CD14-positive monocyte (primary cell): ENCODE measurements around the gene LRRC1. TPM values are rescaled to one million over a fixed set of nuclear protein-coding genes. Genes with fewer than 3 reads are reported as not detected.

Experiments
- DNase-seq, 3 donors: peaks; one replicate each; pipeline ENCODE4 v3.0.0-alpha.2; 2011 to 2022
- H2AFZ ChIP-seq: 2 replicates; pipeline ENCODE4 v1.6.0; 2012; ENCODE audit warnings: mild to moderate bottlenecking, low read depth, low read length, inconsistent platforms; ENCODE audit not compliant: insufficient read depth, poor library complexity, severe bottlenecking
- H3K27ac ChIP-seq, 2 donors: 1 replicate in 1 of 2; 2 replicates in 1 of 2; pipeline ENCODE4 v1.5.1; 2012 to 2013; ENCODE audit warnings: low read length in 2 of 2, control low read depth in 1 of 2, inconsistent platforms in 1 of 2, low read depth in 1 of 2, mild to moderate bottlenecking in 1 of 2
- H3K27me3 ChIP-seq, 2 donors: one replicate each; pipeline versions ENCODE4 v1.6.0 to v1.6.1; 2011 to 2013; ENCODE audit warnings: low read length in 2 of 2; ENCODE audit not compliant: control insufficient read depth in 2 of 2, insufficient read depth in 2 of 2
- H3K36me3 ChIP-seq, 2 donors: replicated peaks in 1 of 2; 1 replicate in 1 of 2; 2 replicates in 1 of 2; pipeline versions ENCODE4 v1.5.1 to v1.6.1; 2012 to 2013; ENCODE audit warnings: low read length in 2 of 2, control low read depth in 1 of 2, inconsistent platforms in 1 of 2, mild to moderate bottlenecking in 1 of 2; ENCODE audit not compliant: insufficient read depth in 2 of 2, control insufficient read depth in 1 of 2
- H3K4me1 ChIP-seq, 2 donors: 1 replicate in 1 of 2; 2 replicates in 1 of 2; pipeline versions ENCODE4 v1.5.1 to v1.6.1; 2012 to 2013; ENCODE audit warnings: low read length in 2 of 2, control low read depth in 1 of 2, inconsistent platforms in 1 of 2, mild to moderate bottlenecking in 1 of 2, moderate library complexity in 1 of 2; ENCODE audit not compliant: insufficient read depth in 2 of 2, control insufficient read depth in 1 of 2
- H3K4me2 ChIP-seq: replicated peaks from 2 replicates; pipeline ENCODE3; 2012; ENCODE audit warnings: low read length, moderate library complexity, mild to moderate bottlenecking; ENCODE audit not compliant: poor library complexity, severe bottlenecking; ENCODE audit errors: extremely low read depth
- H3K4me3 ChIP-seq, 3 experiments: fragments of 200-600 bp in 1 of 3; sonication (generic) in 1 of 3; replicated peaks in 1 of 3; 1 replicate in 2 of 3; 2 replicates in 1 of 3; pipeline ENCODE4 v1.5.1; 2011 to 2013; ENCODE audit warnings: low read length in 3 of 3, mild to moderate bottlenecking in 3 of 3, control low read depth in 2 of 3, low read depth in 2 of 3, inconsistent platforms in 1 of 3, moderate library complexity in 1 of 3
- H3K79me2 ChIP-seq: 2 replicates; pipeline ENCODE4 v1.6.0; 2012; ENCODE audit warnings: mild to moderate bottlenecking, control low read depth, inconsistent platforms, low read length, moderate library complexity; ENCODE audit not compliant: insufficient read depth
- H3K9ac ChIP-seq: 2 replicates; pipeline ENCODE4 v1.6.0; 2017; ENCODE audit warnings: low read length, mild to moderate bottlenecking; ENCODE audit not compliant: insufficient read depth, poor library complexity, severe bottlenecking
- H3K9me3 ChIP-seq, 2 donors: replicated peaks in 1 of 2; 1 replicate in 1 of 2; 2 replicates in 1 of 2; pipeline versions ENCODE4 v1.5.1 to v1.6.1; 2012 to 2013; ENCODE audit warnings: low read length in 2 of 2, control low read depth in 1 of 2; ENCODE audit not compliant: control insufficient read depth in 1 of 2, insufficient read depth in 1 of 2
- H4K20me1 ChIP-seq: 2 replicates; pipeline ENCODE4 v1.6.0; 2012; ENCODE audit warnings: mild to moderate bottlenecking, low read length, control low read depth, moderate library complexity; ENCODE audit not compliant: insufficient read depth
- H3K27ac Mint-ChIP-seq, 7 donors: one replicate each; pipeline ENCODE4 v1.8.0; 2020; ENCODE audit warnings: mild to moderate bottlenecking in 7 of 7, mixed read lengths in 7 of 7, moderate library complexity in 6 of 7, inconsistent platforms in 2 of 7
- H3K27me3 Mint-ChIP-seq, 3 donors: one replicate each; pipeline ENCODE4 v1.8.0; 2021 to 2022; ENCODE audit warnings: low read depth in 3 of 3, mild to moderate bottlenecking in 3 of 3, mixed read lengths in 3 of 3, moderate library complexity in 3 of 3, inconsistent platforms in 1 of 3
- H3K36me3 Mint-ChIP-seq, 2 donors: one replicate each; pipeline ENCODE4 v1.8.0; 2020; ENCODE audit warnings: mixed read lengths in 2 of 2, inconsistent platforms in 1 of 2, mild to moderate bottlenecking in 1 of 2
- H3K4me1 Mint-ChIP-seq: one replicate; pipeline ENCODE4 v1.8.0; 2020; ENCODE audit warnings: mild to moderate bottlenecking, mixed read lengths
- H3K4me3 Mint-ChIP-seq, 2 donors: one replicate each; pipeline ENCODE4 v1.8.0; 2020; ENCODE audit warnings: mild to moderate bottlenecking in 2 of 2, mixed read lengths in 2 of 2, moderate library complexity in 1 of 2
- H3K9me3 Mint-ChIP-seq, 7 donors: one replicate each; pipeline ENCODE4 v1.8.0; 2020 to 2022; ENCODE audit warnings: mixed read lengths in 7 of 7, mild to moderate bottlenecking in 6 of 7, moderate library complexity in 6 of 7, inconsistent platforms in 2 of 7
- CTCF ChIP-seq: fragments of 200-600 bp; IDR thresholded peaks from one replicate; pipeline ENCODE4 v1.8.0; 2022; ENCODE audit warnings: antibody characterized with exemption, mild to moderate bottlenecking
- WGBS: methylation state at CpG from one replicate; pipeline ENCODE4 v1.1.5; 2013; ENCODE audit warnings: missing lambda C conversion rate; ENCODE audit not compliant: insufficient coverage; 5-methylcytosine and 5-hydroxymethylcytosine counted together
- intact Hi-C, 2 donors: fragments of 100-400 bp; cut with micrococcal nuclease; formaldehyde crosslinking; loops; one replicate each; pipeline versions ENCODE4 v1.15.0 to v1.15.1; 2023
- polyA plus RNA-seq, 3 donors: library from polyadenylated mRNA; depleted of rRNA in 1 of 3; unstranded in 2 of 3; stranded (reverse) in 1 of 3; fragments of 300-500 nt in 2 of 3; fragments of >200 nt in 1 of 3; fragmentation: Illumina TruSeq in 2 of 3; gene quantifications; 1 replicate in 2 of 3; 2 replicates in 1 of 3; pipeline ENCODE4 v1.2.3, GENCODE V29; 2012 to 2021

Gene LRRC1
- polyA plus RNA-seq, 3 donors: 0.18 to 1.6 (median 0.92) TPM

- Histone ChIP-seq H2AFZ (no peak overlapping the region), H3K4me3 (no peak overlapping the region), H3K9me3 (no peaks in the 10 kb centered on the region), H3K27me3 (no peaks in the 10 kb centered on the region), H3K27ac (no peak overlapping the region), H3K9ac (no peak overlapping the region), H3K4me1 (no peaks in the 10 kb centered on the region), H3K79me2 (no peaks in the 10 kb centered on the region), H3K4me2 (no peak overlapping the region), H3K36me3 (no peaks in the 10 kb centered on the region), H4K20me1 (no peaks in the 10 kb centered on the region)
- Mint-ChIP-seq H3K4me1 (no peaks in the 10 kb centered on the region), H3K36me3 (no peaks in the 10 kb centered on the region), H3K27me3 (no peaks in the 10 kb centered on the region), H3K9me3 (no peaks in the 10 kb centered on the region), H3K27ac (no peak overlapping the region), H3K4me3 (no peak overlapping the region)
- no peak for TF ChIP-seq CTCF
- intact Hi-C loops: no loop called here
- DNase-seq: no peak
- WGBS: no CpG with 5 or more reads among the region's 6 CpGs
Observed at GRCh38 chr6:53831936-53832660, 37.3 kb downstream of the LRRC1 start.

- no peak for TF ChIP-seq CTCF
- H3K27me3 Mint-ChIP-seq: no peaks in the 10 kb centered on the region
- H3K27me3 ChIP-seq: no peaks in the 10 kb centered on the region
Observed at GRCh38 chr6:53833155-53833554, 38.4 kb downstream of the LRRC1 start.

More at GRCh38 chr6:53833155-53833554, 38.4 kb downstream of the LRRC1 start:
- H3K4me3 ChIP-seq: no peak overlapping the region
- H2AFZ ChIP-seq: no peak overlapping the region
- H3K9me3 Mint-ChIP-seq: no peaks in the 10 kb centered on the region
- no peaks in the 10 kb centered on the region for H4K20me1 ChIP-seq
- no peaks in the 10 kb centered on the region for H3K36me3 ChIP-seq
- no peaks in the 10 kb centered on the region for H3K9me3 ChIP-seq
- no peak overlapping the region for H3K27ac Mint-ChIP-seq
- H3K36me3 Mint-ChIP-seq: no peaks in the 10 kb centered on the region
- no peak overlapping the region for H3K9ac ChIP-seq
- intact Hi-C loops: no loop called here
- no peak overlapping the region for H3K4me2 ChIP-seq
- H3K4me3 Mint-ChIP-seq: no peak overlapping the region
- no peaks in the 10 kb centered on the region for H3K4me1 Mint-ChIP-seq
- H3K79me2 ChIP-seq: no peaks in the 10 kb centered on the region
- DNase-seq: no peak
- H3K27ac ChIP-seq: no peak overlapping the region
- no peaks in the 10 kb centered on the region for H3K4me1 ChIP-seq
